Caki2 (cell line): ENCODE results near the gene PCDH19. TPM values are rescaled to one million over a fixed set of nuclear protein-coding genes. Genes with fewer than 3 reads are reported as not detected.

ENCODE experiments used
- DNase-seq: peaks from one replicate; pipeline ENCODE4 v3.0.0-alpha.2; 2015; ENCODE audit warnings: low read depth
- in situ Hi-C: cut with HindIII; loops from 2 replicates; pipeline ENCODE4 v1.10.0; 2016; ENCODE audit warnings: low sequenced_read_pairs, low pct_unique_long_range_greater_than_20kb, mixed read lengths
- total RNA-seq: library from RNA; depleted of rRNA; stranded (reverse); fragments of >200 nt; shearing (Covaris generic); gene quantifications from 2 replicates; pipeline ENCODE4 v1.2.3, GENCODE V29; 2014; ENCODE audit warnings: low replicate concordance

The PCDH19 gene
- total RNA-seq, 1 experiment from 2014 or later, result not detected

GRCh38 chrX:100407784-100408712 lies 2.0 kb downstream of the PCDH19 start:
- DNase-seq, result no peak
- in situ Hi-C loops, result no loop called here

- in situ Hi-C loops, result no loop called here
- DNase-seq, result no peak
Measured at GRCh38 chrX:100407147-100407783, 2.8 kb downstream of the PCDH19 start.

GRCh38 chrX:100405424-100405823 lies 4.6 kb downstream of the PCDH19 start:
- DNase-seq, result no peak
- in situ Hi-C loops, result no loop called here

- in situ Hi-C loops, result no loop called here
- no peak for DNase-seq
Measured at GRCh38 chrX:100404851-100405250, 5.2 kb downstream of the PCDH19 start.

- in situ Hi-C loops, result no loop called here
- no peak for DNase-seq
Measured at GRCh38 chrX:100395781-100396180, 14.3 kb downstream of the PCDH19 start.

- in situ Hi-C loops, result no loop called here
- no peak for DNase-seq
Measured at GRCh38 chrX:100381619-100382018, 28.5 kb downstream of the PCDH19 start.

GRCh38 chrX:100379388-100379986 lies 30.6 kb downstream of the PCDH19 start:
- peak; percentile 21 for DNase-seq
- in situ Hi-C loops, result no loop called here

- in situ Hi-C loops, result no loop called here
- no peak for DNase-seq
Measured at GRCh38 chrX:100377826-100378225, 32.2 kb downstream of the PCDH19 start.

- DNase-seq, result no peak
- in situ Hi-C loops, result no loop called here
Measured at GRCh38 chrX:100376576-100376975, 33.5 kb downstream of the PCDH19 start.

- no peak for DNase-seq
- in situ Hi-C loops, result no loop called here
Measured at GRCh38 chrX:100373673-100374072, 36.4 kb downstream of the PCDH19 start.

GRCh38 chrX:100368167-100368566 lies 41.9 kb downstream of the PCDH19 start:
- in situ Hi-C loops, result no loop called here
- DNase-seq, result peak; percentile 4

GRCh38 chrX:100363896-100364295 lies 46.2 kb downstream of the PCDH19 start:
- in situ Hi-C loops, result no loop called here
- DNase-seq, result no peak

- DNase-seq, result no peak
- in situ Hi-C loops, result no loop called here
Measured at GRCh38 chrX:100358766-100359165, 51.3 kb downstream of the PCDH19 start.

GRCh38 chrX:100356351-100356896 lies 53.6 kb downstream of the PCDH19 start:
- in situ Hi-C loops, result no loop called here
- no peak for DNase-seq

- in situ Hi-C loops, result no loop called here
- no peak for DNase-seq
Measured at GRCh38 chrX:100355680-100356079, 54.4 kb downstream of the PCDH19 start.

- in situ Hi-C loops, result no loop called here
- DNase-seq, result no peak
Measured at GRCh38 chrX:100353326-100353725, 56.7 kb downstream of the PCDH19 start.

GRCh38 chrX:100350704-100351489 lies 59.2 kb downstream of the PCDH19 start:
- no peak for DNase-seq

GRCh38 chrX:100349391-100349790 lies 60.7 kb downstream of the PCDH19 start:
- in situ Hi-C loops, result no loop called here
- no peak for DNase-seq

More at GRCh38 chrX:100350704-100351489, 59.2 kb downstream of the PCDH19 start:
- in situ Hi-C loops, result no loop called here
